ENCODE data around the gene MEF2C.

Gene MEF2C

DNA sequence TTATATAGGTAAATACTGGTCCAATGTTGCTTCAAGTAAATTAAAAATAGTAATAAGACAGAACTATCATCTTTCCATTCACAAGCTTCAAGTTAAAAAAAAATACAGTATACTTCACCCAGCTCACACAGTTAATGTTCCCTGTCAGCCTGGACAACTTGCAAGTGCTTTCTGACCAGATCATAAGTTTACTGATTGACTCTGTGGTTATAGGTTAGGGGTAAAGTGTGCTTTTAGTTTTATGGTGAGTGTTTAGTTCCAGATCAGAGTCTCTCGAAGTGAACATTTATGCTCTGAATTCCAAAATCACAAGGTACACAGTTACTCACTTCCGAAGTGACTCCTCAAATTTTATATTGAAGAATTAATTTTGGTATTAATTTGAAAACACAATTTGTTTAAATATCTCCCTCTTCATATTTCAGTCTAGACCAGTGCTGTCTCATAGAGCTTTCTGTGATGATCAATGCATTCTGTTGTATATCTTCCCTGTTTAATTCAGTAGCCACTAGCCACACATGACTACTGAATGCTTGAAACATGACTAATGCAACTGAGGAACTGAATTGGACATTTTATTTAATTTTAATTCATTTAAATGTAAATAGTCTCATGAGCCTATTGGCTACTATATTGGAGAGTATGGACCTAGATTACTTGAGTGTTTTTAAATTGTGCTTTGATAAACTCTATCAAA is 90.7 kb downstream of the MEF2C start:
- no peak for DNase-seq

- no peak for DNase-seq
Observed at GRCh38 chr5:88787856-88788255, 95.1 kb downstream of the MEF2C start.

DNA sequence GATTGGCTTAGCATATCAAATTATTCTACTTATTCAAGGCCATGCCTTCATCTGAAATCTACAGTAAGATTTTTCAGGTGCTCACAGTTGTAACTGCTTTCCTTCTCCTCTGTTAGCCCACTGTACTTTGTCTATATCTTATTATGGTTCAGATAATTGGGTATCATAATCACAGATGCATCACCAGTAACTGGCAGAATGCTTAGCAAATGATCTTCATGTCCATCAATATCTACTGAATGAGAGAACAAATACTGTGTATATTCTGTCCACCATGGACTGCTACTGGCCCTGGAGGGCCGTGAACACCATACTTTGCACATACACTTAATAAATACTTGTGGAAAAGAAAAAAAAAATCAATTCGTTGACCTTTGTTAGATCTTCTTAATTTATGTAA is 96.2 kb downstream of the MEF2C start:
- no peak for DNase-seq

GRCh38 chr5:88785746-88786565 is 97.0 kb downstream of the MEF2C start:
- peak; percentile 69 to 92 for DNase-seq

GRCh38 chr5:88782571-88782970 is 100.4 kb downstream of the MEF2C start:
- DNase-seq = no peak

GRCh38 chr5:88780736-88781135 is 102.2 kb downstream of the MEF2C start:
- no peak for DNase-seq

GRCh38 chr5:88778736-88779135 is 104.2 kb downstream of the MEF2C start:
- DNase-seq = no peak

DNA sequence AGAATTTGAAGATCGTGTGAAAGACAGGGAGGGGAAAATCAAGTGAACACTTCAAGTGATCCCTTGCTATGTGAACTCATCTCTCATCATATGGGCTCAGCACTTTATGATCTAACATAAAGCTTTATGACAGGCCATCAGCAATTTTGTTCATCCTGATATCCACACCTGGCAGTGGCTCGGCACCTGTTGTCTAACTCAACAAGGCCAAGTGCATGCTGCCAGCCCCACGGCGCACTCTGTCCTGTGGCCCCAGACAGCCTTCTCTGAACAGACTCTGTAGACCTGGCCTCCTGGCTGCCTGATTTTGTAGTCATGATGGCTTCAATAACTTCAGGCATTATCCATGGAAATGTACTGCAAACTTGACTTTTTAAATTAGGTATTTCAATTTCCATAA is 106.3 kb downstream of the MEF2C start:
- no peak for DNase-seq

DNA sequence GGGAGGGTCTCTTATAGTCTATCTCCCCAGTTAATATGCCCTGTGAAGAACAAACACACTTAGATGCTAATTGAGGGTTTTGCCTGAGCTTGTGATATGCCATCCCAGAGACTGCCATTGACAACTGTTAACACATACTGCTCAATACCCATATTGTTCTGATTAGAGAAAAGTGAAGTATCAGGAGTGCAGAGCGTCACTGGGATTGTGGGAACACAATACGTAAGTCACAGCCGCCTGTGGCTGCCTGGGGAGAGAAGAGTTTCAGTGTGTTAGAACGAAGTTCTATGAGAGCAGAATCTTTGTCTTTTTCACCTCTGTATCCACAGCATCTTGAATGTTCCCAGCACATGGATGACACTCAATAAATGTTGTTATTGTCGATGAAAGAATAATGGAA is 110.2 kb downstream of the MEF2C start:
- no peak for DNase-seq

DNA sequence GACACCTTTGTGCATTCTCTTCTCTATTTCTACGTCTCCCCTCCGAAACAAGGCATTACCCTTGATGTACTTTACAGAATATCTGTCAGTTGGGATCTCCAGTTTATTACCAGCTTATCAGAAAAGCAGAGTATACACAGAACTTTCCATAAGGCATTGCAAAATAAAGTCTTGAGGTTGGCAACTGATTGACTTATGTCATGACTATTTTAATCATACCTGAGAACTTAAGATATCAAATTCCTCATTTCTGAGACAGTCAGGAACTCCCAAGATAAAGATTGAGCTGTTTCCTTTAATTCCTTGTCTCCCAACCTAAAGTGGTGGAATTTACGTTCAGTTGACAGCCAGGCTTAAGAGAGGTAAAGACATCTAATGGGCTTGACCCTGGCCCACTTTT is 110.9 kb downstream of the MEF2C start:
- no peak for DNase-seq

DNA sequence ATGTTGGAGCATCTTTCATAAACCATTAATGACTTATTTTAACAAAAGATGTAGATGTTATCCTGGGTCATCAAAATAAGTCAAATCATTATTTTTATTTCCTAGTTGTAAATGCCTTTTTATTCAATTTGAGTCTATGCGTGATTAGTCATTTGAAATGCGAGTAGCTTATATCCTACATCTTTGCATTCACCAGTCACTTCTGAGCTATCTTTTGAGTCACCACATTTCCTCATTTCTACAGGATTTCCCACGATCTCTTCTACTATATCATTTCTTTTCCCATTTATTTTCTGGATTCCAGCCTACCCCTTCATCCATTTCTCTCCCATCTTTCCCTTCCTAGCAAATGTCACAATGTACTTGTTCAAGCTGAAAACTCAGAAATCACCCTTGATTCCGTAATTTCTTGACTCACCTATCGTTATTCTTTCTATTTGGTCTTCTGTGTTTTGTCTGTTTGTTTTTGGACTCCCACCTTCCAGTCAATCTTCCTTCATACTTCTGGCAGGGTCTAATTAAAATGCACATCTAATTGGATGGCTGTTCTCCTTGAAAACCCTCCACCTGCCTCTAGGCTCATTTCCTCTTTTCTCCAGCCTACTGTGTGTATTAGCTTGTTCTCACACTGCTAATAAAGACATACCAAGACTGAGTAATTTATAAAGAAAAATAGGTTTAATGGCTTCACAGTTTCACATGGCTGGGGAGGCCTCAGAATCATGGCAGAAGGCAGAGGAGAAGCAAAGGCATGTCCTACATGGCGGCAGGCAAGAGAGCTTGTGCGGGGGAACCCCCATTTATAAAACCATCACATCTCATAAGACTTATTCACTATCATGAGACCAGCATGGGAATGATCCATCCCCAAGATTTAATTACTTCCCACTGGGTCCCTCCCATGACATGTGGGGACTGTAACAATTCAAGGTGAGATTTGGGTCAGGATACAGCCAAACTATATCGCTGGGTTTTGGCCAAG is 112.4 kb downstream of the MEF2C start:
- DNase-seq = no peak

DNA sequence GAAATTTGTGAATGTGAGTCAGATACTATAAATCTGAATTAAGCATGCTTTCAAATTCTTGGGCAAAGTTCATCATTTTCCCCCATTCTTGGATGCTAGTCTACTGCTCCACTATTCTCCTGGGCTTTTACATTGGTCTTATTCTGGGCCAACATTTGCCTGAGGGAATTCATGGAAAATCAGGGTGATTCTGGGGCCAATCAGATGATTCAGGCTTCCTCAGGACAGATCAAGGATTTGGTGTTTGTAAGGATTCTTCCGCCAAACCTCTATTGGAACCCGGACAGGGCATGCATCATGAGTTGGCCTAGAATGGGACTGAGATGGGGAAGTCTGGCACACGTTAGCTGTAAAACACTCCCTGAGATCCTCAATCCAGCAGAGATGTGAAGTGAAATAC is 113.8 kb downstream of the MEF2C start:
- DNase-seq = no peak

GRCh38 chr5:88768411-88768810 is 114.6 kb downstream of the MEF2C start:
- no peak for DNase-seq

DNA sequence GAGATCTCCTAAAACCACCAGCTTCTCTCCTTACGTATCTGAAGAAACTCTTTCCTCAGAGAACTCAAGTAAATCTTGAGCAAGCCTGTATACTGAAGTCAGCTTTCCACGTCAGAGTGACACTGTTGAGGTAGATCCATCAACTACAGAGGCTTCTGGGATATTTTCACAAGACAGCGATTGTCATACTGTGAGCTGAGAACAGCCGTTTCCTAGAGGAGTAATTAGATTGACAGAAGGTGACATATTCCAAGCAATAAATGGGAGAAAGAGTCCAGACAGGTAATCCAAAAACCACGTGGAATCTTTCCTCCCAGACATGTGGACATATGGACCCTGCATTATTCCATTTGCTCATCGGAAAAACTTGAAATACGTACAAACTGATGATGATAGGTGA is 117.2 kb downstream of the MEF2C start:
- no peak for DNase-seq

GRCh38 chr5:88765171-88765570 is 117.8 kb downstream of the MEF2C start:
- no peak for DNase-seq

DNA sequence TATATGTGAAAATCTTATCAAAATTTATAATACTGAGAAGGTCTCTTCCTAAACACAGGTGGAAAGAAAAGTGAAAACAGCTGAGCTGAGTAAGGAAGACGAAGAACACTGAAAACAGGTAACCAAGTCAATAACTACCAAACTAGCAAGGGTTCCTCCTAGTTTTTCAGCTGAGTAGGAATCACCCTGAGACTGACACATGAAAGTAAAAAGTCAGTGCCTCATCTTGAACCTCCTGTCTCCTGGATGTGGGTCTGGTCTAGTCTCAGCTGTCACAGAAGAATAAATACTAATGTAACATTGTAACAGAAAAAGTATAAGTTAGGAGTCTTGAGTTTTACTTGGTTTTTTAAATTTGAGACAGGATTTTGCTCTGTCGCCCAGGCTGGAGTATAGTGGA is 121.0 kb downstream of the MEF2C start:
- DNase-seq = no peak

- DNase-seq = no peak
Observed at GRCh38 chr5:88761269-88761850, 121.6 kb downstream of the MEF2C start.

DNA sequence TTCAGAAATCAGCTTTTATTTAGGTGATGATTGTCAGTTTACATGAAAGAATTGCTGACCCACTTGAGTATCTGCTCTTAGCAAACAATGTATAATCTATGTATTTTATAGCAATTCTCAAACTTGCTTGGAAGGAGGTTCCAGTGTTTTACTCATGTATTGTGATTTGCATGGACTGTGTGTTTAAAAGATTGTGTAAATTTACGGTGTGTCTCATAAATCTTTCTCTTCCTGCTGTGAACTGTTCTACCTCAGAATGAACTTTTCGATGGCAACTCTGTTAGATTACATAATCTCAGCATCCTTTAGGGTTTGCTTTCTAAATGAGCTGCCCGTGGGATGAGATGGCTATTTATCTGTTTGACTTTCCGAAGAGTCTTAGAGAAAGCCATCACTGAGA is 122.5 kb downstream of the MEF2C start:
- no peak for DNase-seq

GRCh38 chr5:88758591-88758990 is 124.4 kb downstream of the MEF2C start:
- no peak for DNase-seq

DNA sequence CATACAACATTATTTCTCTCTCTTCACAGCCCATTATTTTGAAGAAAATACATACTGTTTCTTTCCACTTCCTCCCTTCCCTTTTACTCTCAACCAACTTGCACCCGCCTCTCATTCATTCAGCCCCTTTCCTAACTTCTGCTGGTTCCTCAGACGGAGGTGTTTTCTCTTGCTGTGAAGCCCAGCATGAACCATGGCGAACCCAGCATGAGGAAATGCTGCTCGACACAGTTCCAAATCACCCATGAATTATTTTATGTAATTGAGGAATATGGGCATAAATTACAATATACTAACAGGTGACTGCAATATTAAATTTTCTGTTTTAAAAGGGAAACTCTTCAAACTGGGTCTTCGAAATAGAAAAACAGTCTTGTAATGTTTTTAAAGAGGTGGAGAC is 124.8 kb downstream of the MEF2C start:
- DNase-seq = no peak

- no peak for DNase-seq
Observed at GRCh38 chr5:88756953-88757352, 126.0 kb downstream of the MEF2C start.

DNA sequence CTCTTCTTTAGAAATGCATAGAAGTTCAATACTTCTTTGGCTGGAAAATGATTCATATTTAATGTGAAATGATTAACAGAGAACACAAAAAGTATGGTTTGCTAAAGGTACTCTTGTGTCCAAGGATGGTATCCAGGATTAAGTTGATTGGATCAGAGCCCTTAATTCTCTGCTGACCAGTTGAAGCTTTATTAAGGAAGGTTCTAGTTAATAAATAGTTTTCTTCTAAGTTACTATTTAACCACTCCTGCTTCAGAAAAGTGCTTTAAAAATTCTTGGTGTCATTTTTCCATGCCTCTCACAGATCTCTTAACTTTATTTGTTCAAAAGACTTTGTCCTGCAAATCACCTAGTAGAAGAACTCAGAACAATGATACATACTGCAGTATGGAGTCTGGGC is 134.3 kb downstream of the MEF2C start:
- no peak for DNase-seq

DNA sequence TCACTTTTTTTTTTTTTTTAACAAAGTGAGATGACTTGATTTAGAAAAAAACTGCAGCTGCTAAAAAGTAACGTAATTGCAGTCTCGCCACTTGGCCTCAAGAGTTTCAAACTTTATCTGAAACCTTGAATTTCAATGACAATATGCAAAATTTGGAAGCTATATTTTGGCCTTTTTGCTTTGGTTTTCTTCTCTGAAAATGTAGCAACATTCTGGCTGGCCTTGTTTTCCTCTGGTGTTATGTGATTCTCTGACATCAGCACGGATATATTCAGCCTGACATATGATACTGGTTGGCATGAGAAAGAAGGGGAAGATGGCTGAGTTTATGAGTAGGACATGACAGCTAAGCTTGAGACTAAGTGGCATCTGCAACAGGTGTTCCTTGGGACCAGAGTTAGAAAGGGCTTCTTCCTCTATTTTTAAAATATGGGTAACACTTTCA is 136.5 kb downstream of the MEF2C start:
- DNase-seq = no peak
